ENCODE results near the gene GPAM. TPM values are rescaled to one million over a fixed set of nuclear protein-coding genes. Genes with fewer than 3 reads are reported as not detected.

The GPAM gene
- total and polyA plus RNA-seq, 10 of the 15 experiments (the other 5 are each of a cell fraction or from before 2014, with no cell fraction given), result 3.3 to 9.4 (median 7.4) TPM

- H3K4me2 ChIP-seq (ENCODE audit: control insufficient read depth, insufficient read depth), result no peak overlapping the region
- ChIA-PET CTCF (no interaction called here), RAD21 (ENCODE audit: unreplicated experiment) (no interaction called here), POLR2A (no interaction called here), SMC1A (ENCODE audit: uncharacterized antibody, unreplicated experiment) (no interaction called here)
- intact Hi-C loops (cut with micrococcal nuclease; ENCODE audit: unreplicated experiment) (no loop called here), in situ Hi-C loops (cut with MboI) (loop anchor here (10.0 to 25.0 kb wide), 3 partner anchors 377 to 1819 kb away; partner anchors contain the start of gene SMNDC1)
- H2AFZ ChIP-seq (ENCODE audit: control insufficient read depth, low read depth, low read length), result no peak overlapping the region
- no peak overlapping the region for H3K9ac ChIP-seq (ENCODE audit: control insufficient read depth, insufficient read depth, low read length)
- H3K27ac ChIP-seq (ENCODE audit: control insufficient read depth, insufficient read depth), result no peak overlapping the region
- no peak overlapping the region for H3K4me3 ChIP-seq
- no peaks in the 10 kb centered on the region for H3K9me3 ChIP-seq (replicated peaks; ENCODE audit: control insufficient read depth, insufficient read depth, low read length)
- H3K4me1 ChIP-seq (ENCODE audit: control insufficient read depth, insufficient read depth, low read length), result no peaks in the 10 kb centered on the region
- DNase-seq (ENCODE audit: low read depth, low spot score) (no peak), FAIRE-seq (no peak), ATAC-seq (no peak)
- no peaks in the 10 kb centered on the region for H3K36me3 ChIP-seq (ENCODE audit: control insufficient read depth in 2 of 2, insufficient read depth in 2 of 2, low read length in 1 of 2)
- BruUV-seq (replicated peaks), result no TSS peak
- 27% methylated on average over 11 of the region's 11 CpGs for WGBS (ENCODE audit: insufficient coverage, insufficient replicate concordance, low lambda C conversion rate, missing lambda C conversion rate)
- H3K79me2 ChIP-seq (ENCODE audit: control insufficient read depth, insufficient read depth, low read length), result no peaks in the 10 kb centered on the region
- H4K20me1 ChIP-seq (ENCODE audit: control insufficient read depth, insufficient read depth), result no peaks in the 10 kb centered on the region
- peaks cover 0 to 1% of the 10 kb centered on the region in 2 experiments; a peak in 2 of 4 replicates for H3K27me3 ChIP-seq (replicated peaks in 1 of 2; ENCODE audit: control insufficient read depth in 2 of 2, insufficient read depth in 2 of 2, low read length in 1 of 2)
- TF ChIP-seq RELA (IDR thresholded peaks at IDR 0.05; ENCODE audit: borderline replicate concordance, partially characterized antibody) (no peak), ZBTB40 (IDR thresholded peaks at IDR 0.05; ENCODE audit: borderline replicate concordance) (no peak), ZNF217 (IDR thresholded peaks at IDR 0.05) (no peak), EED (IDR thresholded peaks at IDR 0.05; ENCODE audit: low read depth) (no peak), MAX (IDR thresholded peaks at IDR 0.05; ENCODE audit: low read depth, low read length) (no peak), KLF5 (IDR thresholded peaks at IDR 0.05; ENCODE audit: partially characterized antibody) (no peak), GABPA (IDR thresholded peaks at IDR 0.05; ENCODE audit: low read depth) (no peak), PAX5 (IDR thresholded peaks at IDR 0.05; ENCODE audit: borderline replicate concordance, low read depth, low read length) (no peak), SIX5 (IDR thresholded peaks at IDR 0.05; ENCODE audit: low read depth, low read length, severe bottlenecking) (no peak), POU2F2 (IDR thresholded peaks at IDR 0.05; ENCODE audit: borderline replicate concordance, low read depth, low read length) (no peak), HDGF (IDR thresholded peaks at IDR 0.05) (no peak), CHD2 (IDR thresholded peaks at IDR 0.05; ENCODE audit: borderline replicate concordance, low read depth, low read length) (no peak)
- TF ChIP-seq, protein P1, sequence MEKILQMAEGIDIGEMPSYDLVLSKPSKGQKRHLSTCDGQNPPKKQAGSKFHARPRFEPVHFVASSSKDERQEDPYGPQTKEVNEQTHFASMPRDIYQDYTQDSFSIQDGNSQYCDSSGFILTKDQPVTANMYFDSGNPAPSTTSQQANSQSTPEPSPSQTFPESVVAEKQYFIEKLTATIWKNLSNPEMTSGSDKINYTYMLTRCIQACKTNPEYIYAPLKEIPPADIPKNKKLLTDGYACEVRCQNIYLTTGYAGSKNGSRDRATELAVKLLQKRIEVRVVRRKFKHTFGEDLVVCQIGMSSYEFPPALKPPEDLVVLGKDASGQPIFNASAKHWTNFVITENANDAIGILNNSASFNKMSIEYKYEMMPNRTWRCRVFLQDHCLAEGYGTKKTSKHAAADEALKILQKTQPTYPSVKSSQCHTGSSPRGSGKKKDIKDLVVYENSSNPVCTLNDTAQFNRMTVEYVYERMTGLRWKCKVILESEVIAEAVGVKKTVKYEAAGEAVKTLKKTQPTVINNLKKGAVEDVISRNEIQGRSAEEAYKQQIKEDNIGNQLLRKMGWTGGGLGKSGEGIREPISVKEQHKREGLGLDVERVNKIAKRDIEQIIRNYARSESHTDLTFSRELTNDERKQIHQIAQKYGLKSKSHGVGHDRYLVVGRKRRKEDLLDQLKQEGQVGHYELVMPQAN (conservative IDR thresholded peaks at IDR 0.05), result no peak
- TF ChIP-seq, protein P2, sequence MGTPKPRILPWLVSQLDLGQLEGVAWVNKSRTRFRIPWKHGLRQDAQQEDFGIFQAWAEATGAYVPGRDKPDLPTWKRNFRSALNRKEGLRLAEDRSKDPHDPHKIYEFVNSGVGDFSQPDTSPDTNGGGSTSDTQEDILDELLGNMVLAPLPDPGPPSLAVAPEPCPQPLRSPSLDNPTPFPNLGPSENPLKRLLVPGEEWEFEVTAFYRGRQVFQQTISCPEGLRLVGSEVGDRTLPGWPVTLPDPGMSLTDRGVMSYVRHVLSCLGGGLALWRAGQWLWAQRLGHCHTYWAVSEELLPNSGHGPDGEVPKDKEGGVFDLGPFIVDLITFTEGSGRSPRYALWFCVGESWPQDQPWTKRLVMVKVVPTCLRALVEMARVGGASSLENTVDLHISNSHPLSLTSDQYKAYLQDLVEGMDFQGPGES (IDR thresholded peaks at IDR 0.05), result no peak
- TF ChIP-seq, protein P3, sequence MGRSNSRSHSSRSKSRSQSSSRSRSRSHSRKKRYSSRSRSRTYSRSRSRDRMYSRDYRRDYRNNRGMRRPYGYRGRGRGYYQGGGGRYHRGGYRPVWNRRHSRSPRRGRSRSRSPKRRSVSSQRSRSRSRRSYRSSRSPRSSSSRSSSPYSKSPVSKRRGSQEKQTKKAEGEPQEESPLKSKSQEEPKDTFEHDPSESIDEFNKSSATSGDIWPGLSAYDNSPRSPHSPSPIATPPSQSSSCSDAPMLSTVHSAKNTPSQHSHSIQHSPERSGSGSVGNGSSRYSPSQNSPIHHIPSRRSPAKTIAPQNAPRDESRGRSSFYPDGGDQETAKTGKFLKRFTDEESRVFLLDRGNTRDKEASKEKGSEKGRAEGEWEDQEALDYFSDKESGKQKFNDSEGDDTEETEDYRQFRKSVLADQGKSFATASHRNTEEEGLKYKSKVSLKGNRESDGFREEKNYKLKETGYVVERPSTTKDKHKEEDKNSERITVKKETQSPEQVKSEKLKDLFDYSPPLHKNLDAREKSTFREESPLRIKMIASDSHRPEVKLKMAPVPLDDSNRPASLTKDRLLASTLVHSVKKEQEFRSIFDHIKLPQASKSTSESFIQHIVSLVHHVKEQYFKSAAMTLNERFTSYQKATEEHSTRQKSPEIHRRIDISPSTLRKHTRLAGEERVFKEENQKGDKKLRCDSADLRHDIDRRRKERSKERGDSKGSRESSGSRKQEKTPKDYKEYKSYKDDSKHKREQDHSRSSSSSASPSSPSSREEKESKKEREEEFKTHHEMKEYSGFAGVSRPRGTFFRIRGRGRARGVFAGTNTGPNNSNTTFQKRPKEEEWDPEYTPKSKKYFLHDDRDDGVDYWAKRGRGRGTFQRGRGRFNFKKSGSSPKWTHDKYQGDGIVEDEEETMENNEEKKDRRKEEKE (IDR thresholded peaks at IDR 0.05), result no peak
Measured at GRCh38 chr10:112131346-112131745, 52.2 kb downstream of the GPAM start.
